IPS-NIHi7 (cell line): ENCODE results near the gene ZNF69.
"Not testable (repeated sequence)": the region's sequence is repeated elsewhere in the genome, so short reads cannot be mapped to it uniquely, and the experiment has no call there.

Experiments
- DNase-seq: peaks from one replicate; pipeline ENCODE4 v3.0.0; 2012; ENCODE audit warnings: mixed read lengths; ENCODE audit errors: extremely low spot score

ZNF69 gene

DNA sequence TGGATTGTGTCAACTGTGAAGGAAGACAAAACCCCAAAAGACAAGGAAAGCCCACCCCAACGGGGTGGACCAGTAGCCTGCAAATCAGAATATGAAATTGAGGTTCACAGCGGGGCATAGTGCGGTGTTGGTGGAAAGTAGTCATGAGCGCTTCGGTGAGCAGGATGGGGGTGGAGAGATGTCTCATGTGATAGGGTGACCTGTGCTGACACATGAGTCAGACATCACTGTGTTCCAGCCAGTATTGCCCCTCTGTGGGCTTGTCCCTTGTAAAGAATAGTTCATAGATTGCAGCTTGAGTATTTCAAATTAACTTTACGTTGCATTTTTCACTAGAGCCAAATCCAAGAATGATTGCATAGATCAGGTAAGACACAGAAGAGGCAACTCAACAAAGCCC is 7.3 kb downstream of the ZNF69 start:
- no peak for DNase-seq

GRCh38 chr19:11902228-11902627 is 14.6 kb downstream of the ZNF69 start:
- no peak for DNase-seq

DNA sequence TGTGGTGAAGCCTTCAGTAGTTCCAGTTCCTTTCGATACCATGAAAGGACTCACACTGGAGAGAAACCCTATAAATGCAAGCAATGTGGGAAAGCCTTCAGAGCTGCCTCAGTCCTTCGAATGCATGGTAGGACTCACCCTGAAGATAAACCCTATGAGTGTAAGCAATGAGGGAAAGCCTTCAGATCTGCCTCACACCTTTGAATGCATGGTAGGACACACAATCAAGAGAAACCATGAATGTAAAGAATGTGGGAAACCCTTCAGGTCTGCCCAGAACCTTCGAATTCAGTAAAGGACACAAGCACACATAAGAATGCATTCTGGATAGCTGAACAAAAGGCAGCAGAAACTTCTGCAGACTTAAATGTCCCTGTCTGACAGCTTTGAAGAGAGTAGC is 18.3 kb downstream of the ZNF69 start:
- no peak for DNase-seq

DNA sequence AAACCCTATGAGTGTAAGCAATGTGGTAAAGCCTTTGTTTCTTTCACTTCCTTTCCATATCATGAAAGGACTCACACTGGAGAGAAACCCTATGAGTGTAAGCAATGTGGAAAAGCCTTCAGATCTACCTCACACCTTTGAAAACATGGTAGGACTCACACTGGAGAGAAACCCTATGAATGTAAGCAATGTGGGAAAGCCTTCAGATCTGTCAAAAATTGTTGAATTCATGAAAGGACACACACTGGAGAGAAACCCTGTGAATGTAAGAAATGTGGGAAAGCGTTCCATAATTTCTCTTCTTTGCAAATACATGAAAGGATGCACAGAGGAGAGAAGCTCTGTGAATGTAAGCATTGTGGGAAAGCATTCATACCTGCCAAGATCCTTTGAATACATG is 24.4 kb downstream of the ZNF69 start:
- DNase-seq: not testable (repeated sequence)

DNA sequence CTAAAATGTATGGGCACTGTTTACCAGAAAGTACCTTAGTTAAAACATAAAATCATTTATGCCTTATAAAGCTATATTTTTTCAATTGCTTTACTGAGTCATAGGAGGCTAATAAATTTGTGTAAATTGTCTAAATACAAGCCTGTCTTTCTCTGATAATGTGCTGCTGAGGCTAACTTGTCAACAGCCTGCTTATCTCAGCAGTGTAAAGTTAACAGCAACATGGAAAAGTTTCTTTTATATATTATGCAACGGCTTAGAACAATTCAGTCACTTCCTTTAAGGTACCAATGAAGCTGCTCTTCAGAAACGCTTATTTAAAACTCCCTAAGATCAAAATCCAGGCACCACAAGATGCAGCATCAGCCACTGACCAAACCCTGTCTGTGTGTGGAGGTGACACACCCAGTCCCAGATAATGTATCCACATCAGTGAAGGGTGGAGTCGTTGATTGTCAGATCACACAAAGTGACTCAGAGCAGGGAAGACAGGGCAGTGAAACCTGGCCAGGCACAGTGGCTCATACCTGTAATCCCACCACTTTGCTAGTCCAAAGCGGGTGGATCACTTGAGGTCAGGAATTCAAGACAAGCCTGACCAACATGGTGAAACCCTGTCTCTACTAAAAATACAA is 27.0 kb downstream of the ZNF69 start:
- not testable (repeated sequence) for DNase-seq

GRCh38 chr19:11921852-11922495 is 34.4 kb downstream of the ZNF69 start:
- DNase-seq: no peak

GRCh38 chr19:11924886-11925650 is 37.5 kb downstream of the ZNF69 start, which contains the start of gene ZNF700:
Gene ZNF700, plus strand, starts transcription at chr19:11925107. Its CDS starts 104 bp downstream, at chr19:11925211.
- peak; percentile 97 for DNase-seq

- not testable (repeated sequence) for DNase-seq
Measured at GRCh38 chr19:11925651-11926187, 38.1 kb downstream of the ZNF69 start.

GRCh38 chr19:11927227-11927626 is 39.6 kb downstream of the ZNF69 start:
- no peak for DNase-seq

GRCh38 chr19:11931051-11931450 is 43.5 kb downstream of the ZNF69 start:
- no peak for DNase-seq

GRCh38 chr19:11931513-11931912 is 43.9 kb downstream of the ZNF69 start:
- no peak for DNase-seq

DNA sequence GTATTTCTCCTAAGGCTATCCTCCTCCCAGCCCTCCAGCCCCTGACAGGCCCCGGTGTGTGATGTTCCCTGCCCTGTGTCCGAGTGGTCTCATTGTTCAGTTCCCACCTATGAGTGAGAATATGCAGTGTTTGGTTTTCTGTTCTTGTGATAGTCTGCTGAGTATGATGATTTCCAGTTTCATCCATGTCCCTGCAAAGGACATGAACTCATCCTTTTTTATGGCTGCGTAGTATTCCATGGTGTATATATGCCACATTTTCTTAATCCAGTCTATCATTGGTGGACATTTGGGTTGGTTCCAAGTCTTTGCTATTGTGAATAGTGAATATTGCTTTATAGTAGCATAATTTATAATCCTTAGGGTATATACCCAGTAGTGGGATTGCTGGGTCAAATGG is 48.2 kb downstream of the ZNF69 start:
- not testable (repeated sequence) for DNase-seq

- not testable (repeated sequence) for DNase-seq
Measured at GRCh38 chr19:11938383-11938782, 50.8 kb downstream of the ZNF69 start.

- not testable (repeated sequence) for DNase-seq
Measured at GRCh38 chr19:11941361-11941887, 53.8 kb downstream of the ZNF69 start.

- DNase-seq: no peak
Measured at GRCh38 chr19:11942008-11942842, 54.6 kb downstream of the ZNF69 start.

DNA sequence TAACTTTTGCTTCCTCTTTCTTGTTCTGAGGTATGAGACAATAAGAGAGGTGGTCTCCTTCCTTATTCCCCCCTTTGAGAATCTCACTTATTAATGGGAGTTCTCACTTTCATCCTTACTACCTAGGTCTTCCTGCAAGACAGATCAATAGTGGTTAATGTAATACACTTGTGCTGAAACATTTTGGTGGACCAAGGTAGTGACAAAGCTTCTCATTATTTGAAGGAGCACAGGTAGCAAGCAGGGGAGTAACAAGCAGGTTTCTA is 55.2 kb downstream of the ZNF69 start:
- DNase-seq: no peak

- no peak for DNase-seq
Measured at GRCh38 chr19:11944656-11945055, 57.1 kb downstream of the ZNF69 start.

DNA sequence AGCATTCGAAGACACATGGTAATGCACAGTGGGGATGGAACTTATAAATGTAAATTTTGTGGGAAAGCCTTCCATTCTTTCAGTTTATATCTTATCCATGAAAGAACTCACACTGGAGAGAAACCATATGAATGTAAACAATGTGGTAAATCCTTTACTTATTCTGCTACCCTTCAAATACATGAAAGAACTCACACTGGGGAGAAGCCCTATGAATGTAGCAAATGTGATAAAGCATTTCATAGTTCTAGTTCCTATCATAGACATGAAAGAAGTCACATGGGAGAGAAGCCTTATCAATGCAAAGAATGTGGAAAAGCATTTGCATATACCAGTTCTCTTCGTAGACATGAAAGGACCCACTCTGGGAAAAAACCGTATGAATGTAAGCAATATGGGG is 61.1 kb downstream of the ZNF69 start:
- DNase-seq: no peak

DNA sequence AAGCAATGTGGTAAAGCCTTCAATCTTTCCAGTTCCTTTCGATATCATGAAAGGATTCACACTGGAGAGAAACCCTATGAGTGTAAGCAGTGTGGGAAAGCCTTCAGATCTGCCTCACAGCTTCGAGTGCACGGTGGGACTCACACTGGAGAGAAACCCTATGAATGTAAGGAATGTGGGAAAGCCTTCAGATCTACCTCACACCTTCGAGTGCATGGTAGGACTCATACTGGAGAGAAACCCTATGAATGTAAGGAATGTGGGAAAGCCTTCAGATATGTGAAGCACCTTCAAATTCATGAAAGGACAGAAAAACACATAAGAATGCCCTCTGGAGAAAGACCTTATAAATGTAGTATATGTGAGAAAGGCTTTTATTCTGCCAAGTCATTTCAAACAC is 61.6 kb downstream of the ZNF69 start:
- no peak for DNase-seq

DNA sequence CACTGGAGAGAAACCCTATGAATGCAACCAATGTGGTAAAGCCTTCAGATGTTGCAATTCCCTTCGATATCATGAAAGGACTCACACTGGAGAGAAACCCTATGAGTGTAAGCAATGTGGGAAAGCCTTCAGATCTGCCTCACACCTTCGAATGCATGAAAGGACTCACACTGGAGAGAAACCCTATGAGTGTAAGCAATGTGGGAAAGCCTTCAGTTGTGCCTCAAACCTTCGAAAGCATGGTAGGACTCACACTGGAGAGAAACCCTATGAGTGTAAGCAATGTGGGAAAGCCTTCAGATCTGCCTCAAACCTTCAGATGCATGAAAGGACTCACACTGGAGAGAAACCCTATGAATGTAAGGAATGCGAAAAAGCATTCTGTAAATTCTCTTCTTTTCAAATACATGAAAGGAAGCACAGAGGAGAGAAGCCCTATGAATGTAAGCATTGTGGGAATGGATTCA is 62.1 kb downstream of the ZNF69 start:
- DNase-seq: not testable (repeated sequence)

GRCh38 chr19:11950312-11950711 is 62.7 kb downstream of the ZNF69 start:
- DNase-seq: no peak
